Natural killer cell (primary cell): Measurements from ENCODE around the gene CIPC. TPM values are rescaled to one million over a fixed set of nuclear protein-coding genes. Genes with fewer than 3 reads are reported as not detected.
A peak's percentile ranks its signal among the peaks of the same experiment; 100 is the strongest.

ENCODE experiments used
- ATAC-seq, 3 donors: fragments of 150-1000 bp in 2 of 3; fragments of 200-7000 bp in 1 of 3; cut with Tn5 transposase; 1 replicate in 1 of 3; 2 replicates in 2 of 3; pipeline ENCODE4 v1.10.0; 2021; ENCODE audit warnings: mild to moderate bottlenecking in 2 of 3, moderate library complexity in 2 of 3
- DNase-seq, 2 donors: peaks; one replicate each; pipeline versions ENCODE4 v3.0.0 to v3.0.0-alpha.2; 2013 to 2021; ENCODE audit warnings: mixed read lengths in 1 of 2
- H3K27ac ChIP-seq: one replicate; pipeline ENCODE4 v1.5.1; 2013; ENCODE audit warnings: mild to moderate bottlenecking, low read length
- H3K27me3 ChIP-seq: one replicate; pipeline ENCODE4 v1.6.1; 2013; ENCODE audit warnings: low read length; ENCODE audit not compliant: control insufficient read depth, insufficient read depth
- H3K36me3 ChIP-seq: one replicate; pipeline ENCODE4 v1.6.1; 2013; ENCODE audit warnings: low read length; ENCODE audit not compliant: control insufficient read depth, insufficient read depth
- H3K4me1 ChIP-seq: one replicate; pipeline ENCODE4 v1.6.1; 2013; ENCODE audit warnings: low read length; ENCODE audit not compliant: control insufficient read depth, insufficient read depth
- H3K4me3 ChIP-seq: one replicate; pipeline ENCODE4 v1.5.1; 2013; ENCODE audit warnings: low read length
- H3K9me3 ChIP-seq: one replicate; pipeline ENCODE4 v1.6.1; 2013; ENCODE audit warnings: low read length; ENCODE audit not compliant: control insufficient read depth, insufficient read depth
- H3K27ac Mint-ChIP-seq, 2 donors: one replicate each; pipeline ENCODE4 v1.8.0; 2022; ENCODE audit warnings: mild to moderate bottlenecking in 2 of 2, mixed read lengths in 2 of 2, moderate library complexity in 1 of 2
- H3K27me3 Mint-ChIP-seq, 2 donors: one replicate each; pipeline ENCODE4 v1.8.0; 2022; ENCODE audit warnings: low read depth in 2 of 2, mixed read lengths in 2 of 2
- H3K36me3 Mint-ChIP-seq: one replicate; pipeline ENCODE4 v1.8.0; 2022; ENCODE audit warnings: mixed read lengths
- H3K4me1 Mint-ChIP-seq, 2 donors: one replicate each; pipeline ENCODE4 v1.8.0; 2022; ENCODE audit warnings: mixed read lengths in 2 of 2
- H3K4me3 Mint-ChIP-seq: one replicate; pipeline ENCODE4 v1.8.0; 2022; ENCODE audit warnings: mild to moderate bottlenecking, moderate library complexity, mixed read lengths
- H3K9me3 Mint-ChIP-seq, 2 donors: one replicate each; pipeline ENCODE4 v1.8.0; 2022; ENCODE audit warnings: mixed read lengths in 2 of 2
- WGBS: methylation state at CpG from one replicate; pipeline ENCODE4 v1.1.7; 2013; ENCODE audit warnings: missing lambda C conversion rate; ENCODE audit not compliant: insufficient coverage; 5-methylcytosine and 5-hydroxymethylcytosine counted together
- intact Hi-C: fragments of 100-400 bp; cut with micrococcal nuclease; formaldehyde crosslinking; loops from one replicate; pipeline ENCODE4 v1.14.2; 2022
- total RNA-seq, 4 donors: library from RNA; stranded (reverse); fragments of 120-200 nt in 1 of 4; gene quantifications; one replicate each; pipeline versions ENCODE4 v1.2.3 to v1.2.4, GENCODE V29; 2013 to 2022
- TF ChIP-seq, protein P1 (sequence below): fragments of 200-600 bp; IDR thresholded peaks from one replicate; pipeline ENCODE4 v1.8.0; 2022; ENCODE audit warnings: antibody characterized with exemption

The CIPC gene
- total RNA-seq, 3 donors from 2014 or later (not counting 1 experiment from before 2014, with no cell fraction given) = 7.1 to 10.0 (median 9.9) TPM

DNA sequence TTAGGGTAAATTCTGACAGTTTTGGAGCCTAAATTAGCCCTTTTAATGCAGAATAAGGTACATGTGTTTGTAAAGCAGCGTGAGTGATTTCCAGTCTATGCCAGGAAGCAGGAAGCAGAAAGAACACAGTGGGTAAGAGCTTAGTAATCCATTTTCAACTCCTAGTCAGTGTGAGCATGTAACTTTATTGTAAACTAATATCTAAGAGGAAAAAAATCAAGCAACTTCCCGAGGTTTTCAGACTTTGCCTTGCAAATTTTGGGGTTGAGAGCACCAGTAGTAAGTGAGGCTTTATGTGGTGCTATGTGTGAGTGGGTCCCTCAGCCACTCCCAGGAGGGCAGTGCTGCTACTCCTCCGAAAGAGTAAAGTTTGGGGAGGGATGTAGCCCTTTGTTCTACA, 2.9 kb downstream of the CIPC start:
- peaks cover 39 to 41% of the 10 kb centered on the region in 2 donors for H3K4me1 Mint-ChIP-seq
- ATAC-seq (no peak), DNase-seq (peak in 1 of 2 donors; percentile 11)
- peaks cover 19% of the 10 kb centered on the region for H3K4me1 ChIP-seq
- intact Hi-C loops = no loop called here
- no peaks in the 10 kb centered on the region for H3K9me3 ChIP-seq
- no peaks in the 10 kb centered on the region for H3K27me3 ChIP-seq
- H3K36me3 Mint-ChIP-seq = no peaks in the 10 kb centered on the region
- H3K27me3 Mint-ChIP-seq = no peaks in the 10 kb centered on the region
- no peak overlapping the region for H3K27ac ChIP-seq
- TF ChIP-seq, protein P1, sequence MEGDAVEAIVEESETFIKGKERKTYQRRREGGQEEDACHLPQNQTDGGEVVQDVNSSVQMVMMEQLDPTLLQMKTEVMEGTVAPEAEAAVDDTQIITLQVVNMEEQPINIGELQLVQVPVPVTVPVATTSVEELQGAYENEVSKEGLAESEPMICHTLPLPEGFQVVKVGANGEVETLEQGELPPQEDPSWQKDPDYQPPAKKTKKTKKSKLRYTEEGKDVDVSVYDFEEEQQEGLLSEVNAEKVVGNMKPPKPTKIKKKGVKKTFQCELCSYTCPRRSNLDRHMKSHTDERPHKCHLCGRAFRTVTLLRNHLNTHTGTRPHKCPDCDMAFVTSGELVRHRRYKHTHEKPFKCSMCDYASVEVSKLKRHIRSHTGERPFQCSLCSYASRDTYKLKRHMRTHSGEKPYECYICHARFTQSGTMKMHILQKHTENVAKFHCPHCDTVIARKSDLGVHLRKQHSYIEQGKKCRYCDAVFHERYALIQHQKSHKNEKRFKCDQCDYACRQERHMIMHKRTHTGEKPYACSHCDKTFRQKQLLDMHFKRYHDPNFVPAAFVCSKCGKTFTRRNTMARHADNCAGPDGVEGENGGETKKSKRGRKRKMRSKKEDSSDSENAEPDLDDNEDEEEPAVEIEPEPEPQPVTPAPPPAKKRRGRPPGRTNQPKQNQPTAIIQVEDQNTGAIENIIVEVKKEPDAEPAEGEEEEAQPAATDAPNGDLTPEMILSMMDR = no peak
- peak overlapping the region in 1 of 2 donors; percentile 29 for H3K27ac Mint-ChIP-seq
- no peak overlapping the region for H3K4me3 ChIP-seq
- WGBS = 64% methylated on average over 3 of the region's 3 CpGs
- H3K36me3 ChIP-seq = peaks cover 2% of the 10 kb centered on the region
- H3K4me3 Mint-ChIP-seq = peak overlapping the region; percentile 58
- no peaks in the 10 kb centered on the region for H3K9me3 Mint-ChIP-seq

DNA sequence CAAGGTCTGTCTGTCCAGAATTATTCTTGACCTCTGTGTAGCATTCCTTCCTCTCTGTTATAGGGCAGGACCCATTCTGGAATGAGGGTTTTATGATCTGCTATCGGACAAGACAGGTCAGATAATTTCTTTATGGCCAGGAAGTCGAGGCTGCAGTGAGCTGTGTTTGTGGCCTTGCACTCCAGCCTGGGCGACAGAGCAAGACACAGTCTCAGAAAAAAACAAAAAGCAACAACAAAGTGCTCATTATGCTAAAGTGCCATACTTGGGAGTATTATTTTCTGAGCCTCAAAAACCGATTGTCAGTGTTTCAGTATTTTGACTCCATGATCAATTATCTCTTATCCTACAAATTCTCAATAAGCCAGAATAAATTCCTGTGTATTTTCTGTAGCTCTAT, 4.1 kb downstream of the CIPC start:
- no peaks in the 10 kb centered on the region for H3K36me3 Mint-ChIP-seq
- 55% methylated on average over 4 of the region's 4 CpGs for WGBS
- ATAC-seq = no peak
- no peaks in the 10 kb centered on the region for H3K27me3 Mint-ChIP-seq
- no peak overlapping the region for H3K27ac Mint-ChIP-seq
- DNase-seq = no peak
- no peaks in the 10 kb centered on the region for H3K9me3 ChIP-seq
- TF ChIP-seq, protein P1 = no peak
- H3K9me3 Mint-ChIP-seq = no peaks in the 10 kb centered on the region
- intact Hi-C loops = no loop called here
- H3K4me3 Mint-ChIP-seq = no peak overlapping the region
- H3K36me3 ChIP-seq = peaks cover 9% of the 10 kb centered on the region
- no peak overlapping the region for H3K4me3 ChIP-seq
- no peak overlapping the region for H3K27ac ChIP-seq
- peaks cover 11% of the 10 kb centered on the region for H3K4me1 ChIP-seq
- H3K4me1 Mint-ChIP-seq = peaks cover 32 to 38% of the 10 kb centered on the region in 2 donors
- H3K27me3 ChIP-seq = no peaks in the 10 kb centered on the region

DNA sequence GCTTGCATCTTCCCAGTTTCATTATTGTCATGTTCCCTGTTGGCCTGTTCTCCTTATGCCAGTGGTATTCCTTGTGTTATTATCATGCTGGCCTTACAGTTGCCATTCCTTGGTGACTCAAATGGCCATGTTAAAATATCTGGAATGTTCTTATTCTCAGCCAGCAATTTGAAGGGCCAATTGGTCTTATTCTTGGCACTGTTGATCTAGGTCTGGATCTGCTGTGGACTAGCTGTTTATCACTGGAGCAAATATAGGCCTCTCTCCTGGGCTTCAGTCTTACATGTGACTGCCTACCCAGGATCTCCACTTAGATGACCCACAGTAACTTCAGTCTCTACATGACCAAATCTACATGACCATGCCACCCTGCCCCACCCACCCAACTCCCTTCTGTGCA, 5.4 kb downstream of the CIPC start:
- Mint-ChIP-seq H3K36me3 (no peaks in the 10 kb centered on the region), H3K4me1 (peaks cover 18 to 25% of the 10 kb centered on the region in 2 donors), H3K9me3 (no peaks in the 10 kb centered on the region), H3K4me3 (no peak overlapping the region), H3K27ac (no peak overlapping the region), H3K27me3 (no peaks in the 10 kb centered on the region)
- H3K36me3 ChIP-seq = peaks cover 14% of the 10 kb centered on the region
- no peak for ATAC-seq
- H3K27me3 ChIP-seq = no peaks in the 10 kb centered on the region
- intact Hi-C loops = no loop called here
- TF ChIP-seq, protein P1 = no peak
- no peaks in the 10 kb centered on the region for H3K9me3 ChIP-seq
- H3K4me1 ChIP-seq = peaks cover 6% of the 10 kb centered on the region
- H3K4me3 ChIP-seq = no peak overlapping the region
- H3K27ac ChIP-seq = no peak overlapping the region
- DNase-seq = no peak

DNA sequence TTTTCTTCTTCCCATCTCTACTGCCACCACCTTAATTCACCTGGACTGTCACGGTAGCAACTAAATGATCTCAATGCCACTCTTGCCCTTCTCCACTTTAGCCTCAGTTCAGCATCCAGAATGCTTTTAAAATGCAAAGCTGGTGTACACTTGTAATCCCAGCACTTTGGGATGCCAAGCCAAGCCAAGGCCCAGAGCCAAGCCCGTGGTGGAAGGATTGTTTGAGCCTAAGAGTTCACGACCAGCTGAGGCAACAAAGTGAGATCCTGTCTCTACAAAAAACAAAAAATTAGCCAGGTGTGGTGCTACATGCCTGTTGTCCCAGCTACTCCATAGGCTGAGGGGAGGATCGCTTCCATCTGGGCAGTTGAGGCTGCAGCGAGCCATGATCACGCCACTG, 5.9 kb downstream of the CIPC start:
- no peak overlapping the region for H3K4me3 ChIP-seq
- DNase-seq (no peak), ATAC-seq (no peak)
- no peaks in the 10 kb centered on the region for H3K9me3 Mint-ChIP-seq
- H3K4me1 Mint-ChIP-seq = peaks cover 14 to 21% of the 10 kb centered on the region in 2 donors
- no peaks in the 10 kb centered on the region for H3K36me3 Mint-ChIP-seq
- H3K9me3 ChIP-seq = no peaks in the 10 kb centered on the region
- peaks cover 17% of the 10 kb centered on the region for H3K36me3 ChIP-seq
- no peak overlapping the region for H3K27ac Mint-ChIP-seq
- H3K4me1 ChIP-seq = peaks cover 2% of the 10 kb centered on the region
- H3K4me3 Mint-ChIP-seq = no peak overlapping the region
- intact Hi-C loops = no loop called here
- TF ChIP-seq, protein P1 = no peak
- no peaks in the 10 kb centered on the region for H3K27me3 Mint-ChIP-seq
- no peak overlapping the region for H3K27ac ChIP-seq
- 98% methylated on average over 6 of the region's 6 CpGs for WGBS
- no peaks in the 10 kb centered on the region for H3K27me3 ChIP-seq
